Natural killer cell (primary cell): Measurements from ENCODE around the gene CIZ1. TPM values are rescaled to one million over a fixed set of nuclear protein-coding genes. Genes with fewer than 3 reads are reported as not detected.

Source experiments
- ATAC-seq, 3 donors: fragments of 150-1000 bp in 2 of 3; fragments of 200-7000 bp in 1 of 3; cut with Tn5 transposase; 1 replicate in 1 of 3; 2 replicates in 2 of 3; pipeline ENCODE4 v1.10.0; 2021; ENCODE audit warnings: mild to moderate bottlenecking in 2 of 3, moderate library complexity in 2 of 3
- DNase-seq, 2 donors: peaks; one replicate each; pipeline versions ENCODE4 v3.0.0 to v3.0.0-alpha.2; 2013 to 2021; ENCODE audit warnings: mixed read lengths in 1 of 2
- H3K27ac ChIP-seq: one replicate; pipeline ENCODE4 v1.5.1; 2013; ENCODE audit warnings: mild to moderate bottlenecking, low read length
- H3K27me3 ChIP-seq: one replicate; pipeline ENCODE4 v1.6.1; 2013; ENCODE audit warnings: low read length; ENCODE audit not compliant: control insufficient read depth, insufficient read depth
- H3K36me3 ChIP-seq: one replicate; pipeline ENCODE4 v1.6.1; 2013; ENCODE audit warnings: low read length; ENCODE audit not compliant: control insufficient read depth, insufficient read depth
- H3K4me1 ChIP-seq: one replicate; pipeline ENCODE4 v1.6.1; 2013; ENCODE audit warnings: low read length; ENCODE audit not compliant: control insufficient read depth, insufficient read depth
- H3K4me3 ChIP-seq: one replicate; pipeline ENCODE4 v1.5.1; 2013; ENCODE audit warnings: low read length
- H3K9me3 ChIP-seq: one replicate; pipeline ENCODE4 v1.6.1; 2013; ENCODE audit warnings: low read length; ENCODE audit not compliant: control insufficient read depth, insufficient read depth
- H3K27ac Mint-ChIP-seq, 2 donors: one replicate each; pipeline ENCODE4 v1.8.0; 2022; ENCODE audit warnings: mild to moderate bottlenecking in 2 of 2, mixed read lengths in 2 of 2, moderate library complexity in 1 of 2
- H3K27me3 Mint-ChIP-seq, 2 donors: one replicate each; pipeline ENCODE4 v1.8.0; 2022; ENCODE audit warnings: low read depth in 2 of 2, mixed read lengths in 2 of 2
- H3K36me3 Mint-ChIP-seq: one replicate; pipeline ENCODE4 v1.8.0; 2022; ENCODE audit warnings: mixed read lengths
- H3K4me1 Mint-ChIP-seq, 2 donors: one replicate each; pipeline ENCODE4 v1.8.0; 2022; ENCODE audit warnings: mixed read lengths in 2 of 2
- H3K4me3 Mint-ChIP-seq: one replicate; pipeline ENCODE4 v1.8.0; 2022; ENCODE audit warnings: mild to moderate bottlenecking, moderate library complexity, mixed read lengths
- H3K9me3 Mint-ChIP-seq, 2 donors: one replicate each; pipeline ENCODE4 v1.8.0; 2022; ENCODE audit warnings: mixed read lengths in 2 of 2
- WGBS: methylation state at CpG from one replicate; pipeline ENCODE4 v1.1.7; 2013; ENCODE audit warnings: missing lambda C conversion rate; ENCODE audit not compliant: insufficient coverage; 5-methylcytosine and 5-hydroxymethylcytosine counted together
- intact Hi-C: fragments of 100-400 bp; cut with micrococcal nuclease; formaldehyde crosslinking; loops from one replicate; pipeline ENCODE4 v1.14.2; 2022
- total RNA-seq, 4 donors: library from RNA; stranded (reverse); fragments of 120-200 nt in 1 of 4; gene quantifications; one replicate each; pipeline versions ENCODE4 v1.2.3 to v1.2.4, GENCODE V29; 2013 to 2022
- TF ChIP-seq, protein P1 (sequence below): fragments of 200-600 bp; IDR thresholded peaks from one replicate; pipeline ENCODE4 v1.8.0; 2022; ENCODE audit warnings: antibody characterized with exemption

The CIZ1 gene
- total RNA-seq, 3 donors from 2014 or later (not counting 1 experiment from before 2014, with no cell fraction given) = 152 to 165 (median 159) TPM

DNA sequence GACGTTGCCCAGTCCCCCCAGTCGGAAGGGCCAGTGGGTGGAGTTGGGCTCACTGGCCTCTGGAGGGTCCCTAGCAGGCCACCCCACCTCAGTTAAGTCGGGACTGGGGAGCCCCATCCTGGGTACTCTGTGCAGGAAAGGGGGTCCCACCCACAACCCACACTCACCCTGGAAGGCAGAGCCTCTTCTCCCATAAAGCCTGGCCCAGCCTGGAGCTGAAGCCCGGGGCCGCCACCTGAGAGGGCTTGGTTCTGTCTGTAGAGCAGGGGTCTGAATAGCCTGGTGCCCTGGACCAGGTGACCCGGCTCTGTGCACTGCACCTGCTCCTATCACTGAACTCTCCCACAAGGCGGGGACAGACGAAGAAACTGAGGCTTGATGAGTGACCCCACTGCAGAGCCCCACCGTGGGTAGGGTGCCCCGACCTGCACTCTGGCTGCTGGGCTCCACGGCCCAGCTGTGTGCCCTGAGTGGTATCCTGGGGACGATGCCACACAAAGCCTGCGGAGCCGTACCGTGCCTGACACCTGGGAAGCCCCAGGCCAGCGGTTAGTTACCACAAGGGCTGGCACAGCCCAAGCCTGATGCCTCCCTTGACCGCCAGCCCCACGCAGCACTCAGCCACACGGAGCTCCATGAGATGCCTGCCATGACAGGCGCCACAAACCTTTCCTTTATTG, 71.2 kb downstream of the CIZ1 start:
- intact Hi-C loops = no loop called here
- Histone ChIP-seq H3K9me3 (no peaks in the 10 kb centered on the region), H3K27ac (no peak overlapping the region), H3K4me3 (no peak overlapping the region), H3K4me1 (peaks cover 28% of the 10 kb centered on the region), H3K27me3 (no peaks in the 10 kb centered on the region), H3K36me3 (peaks cover 27% of the 10 kb centered on the region)
- H3K27ac Mint-ChIP-seq = no peak overlapping the region
- ATAC-seq = no peak
- H3K4me3 Mint-ChIP-seq = no peak overlapping the region
- H3K36me3 Mint-ChIP-seq = no peaks in the 10 kb centered on the region
- TF ChIP-seq, protein P1, sequence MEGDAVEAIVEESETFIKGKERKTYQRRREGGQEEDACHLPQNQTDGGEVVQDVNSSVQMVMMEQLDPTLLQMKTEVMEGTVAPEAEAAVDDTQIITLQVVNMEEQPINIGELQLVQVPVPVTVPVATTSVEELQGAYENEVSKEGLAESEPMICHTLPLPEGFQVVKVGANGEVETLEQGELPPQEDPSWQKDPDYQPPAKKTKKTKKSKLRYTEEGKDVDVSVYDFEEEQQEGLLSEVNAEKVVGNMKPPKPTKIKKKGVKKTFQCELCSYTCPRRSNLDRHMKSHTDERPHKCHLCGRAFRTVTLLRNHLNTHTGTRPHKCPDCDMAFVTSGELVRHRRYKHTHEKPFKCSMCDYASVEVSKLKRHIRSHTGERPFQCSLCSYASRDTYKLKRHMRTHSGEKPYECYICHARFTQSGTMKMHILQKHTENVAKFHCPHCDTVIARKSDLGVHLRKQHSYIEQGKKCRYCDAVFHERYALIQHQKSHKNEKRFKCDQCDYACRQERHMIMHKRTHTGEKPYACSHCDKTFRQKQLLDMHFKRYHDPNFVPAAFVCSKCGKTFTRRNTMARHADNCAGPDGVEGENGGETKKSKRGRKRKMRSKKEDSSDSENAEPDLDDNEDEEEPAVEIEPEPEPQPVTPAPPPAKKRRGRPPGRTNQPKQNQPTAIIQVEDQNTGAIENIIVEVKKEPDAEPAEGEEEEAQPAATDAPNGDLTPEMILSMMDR = no peak
- WGBS = 92% methylated on average over 20 of the region's 20 CpGs
- no peak for DNase-seq
- H3K4me1 Mint-ChIP-seq = peaks cover 6 to 14% of the 10 kb centered on the region in 2 donors
- H3K9me3 Mint-ChIP-seq = no peaks in the 10 kb centered on the region
- H3K27me3 Mint-ChIP-seq = no peaks in the 10 kb centered on the region

DNA sequence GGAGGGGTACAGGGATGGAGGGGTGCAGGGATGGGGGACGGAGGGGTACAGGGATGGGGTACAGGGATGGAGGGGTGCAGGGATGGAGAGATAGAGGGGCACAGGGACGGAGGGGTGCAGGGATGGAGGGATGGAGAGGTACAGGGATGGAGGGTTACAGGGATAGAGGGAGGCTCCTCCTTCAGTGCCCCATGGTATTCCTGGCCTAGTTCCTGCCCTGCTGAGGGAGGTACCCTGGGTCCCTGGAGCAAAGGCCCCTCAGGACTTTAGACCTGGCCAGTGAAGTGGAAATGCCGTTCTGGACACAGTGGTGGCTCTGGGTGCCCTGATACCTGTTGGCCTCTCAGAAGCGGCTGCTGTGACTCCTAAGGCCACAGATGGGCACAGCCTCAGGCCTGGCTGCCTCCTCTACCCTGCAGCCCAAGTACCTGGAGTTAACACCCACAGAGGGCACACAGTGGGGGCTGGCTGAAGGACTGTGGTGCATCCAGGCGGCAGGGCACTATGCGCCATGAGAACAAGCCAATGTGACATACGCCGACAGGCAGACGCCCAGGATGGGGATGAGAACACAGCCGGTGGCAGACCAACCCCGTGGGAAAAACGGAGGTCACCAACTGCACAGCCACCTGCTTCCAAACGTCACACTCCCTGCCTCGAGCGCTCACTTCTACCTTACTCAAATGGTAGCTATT, 72.3 kb downstream of the CIZ1 start:
- Histone ChIP-seq H3K27ac (no peak overlapping the region), H3K4me3 (no peak overlapping the region), H3K4me1 (peaks cover 27% of the 10 kb centered on the region), H3K36me3 (peaks cover 25% of the 10 kb centered on the region), H3K9me3 (no peaks in the 10 kb centered on the region), H3K27me3 (no peaks in the 10 kb centered on the region)
- H3K4me3 Mint-ChIP-seq = no peak overlapping the region
- WGBS = 91% methylated on average over 12 of the region's 15 CpGs
- ATAC-seq = no peak
- no peak overlapping the region for H3K27ac Mint-ChIP-seq
- DNase-seq = no peak
- H3K27me3 Mint-ChIP-seq = no peaks in the 10 kb centered on the region
- no peaks in the 10 kb centered on the region for H3K9me3 Mint-ChIP-seq
- H3K4me1 Mint-ChIP-seq = peaks cover 6 to 11% of the 10 kb centered on the region in 2 donors
- TF ChIP-seq, protein P1 = no peak
- no peaks in the 10 kb centered on the region for H3K36me3 Mint-ChIP-seq
- intact Hi-C loops = loop anchor here (5.0 kb wide), 1 partner anchor 177 kb away; no protein-coding TSS in a partner anchor

DNA sequence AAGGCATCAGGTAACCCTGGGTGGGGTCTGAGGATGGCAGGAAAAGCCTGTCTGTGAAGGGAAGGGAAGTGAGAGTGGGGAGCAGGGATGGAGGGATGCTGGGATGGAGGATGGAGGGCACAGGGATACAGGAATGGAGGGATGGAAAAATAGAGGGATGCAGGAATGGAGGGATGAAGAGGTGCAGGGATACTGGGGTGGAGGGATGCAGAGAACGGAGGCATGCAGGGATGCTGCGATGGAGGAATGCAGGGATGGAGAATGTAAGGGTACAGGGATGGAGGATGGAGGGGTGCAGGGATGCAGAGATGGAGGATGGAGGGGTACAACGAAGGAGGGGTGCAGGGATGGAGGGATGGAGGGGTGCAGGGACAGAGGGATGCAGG, 72.9 kb downstream of the CIZ1 start:
- TF ChIP-seq, protein P1 = no peak
- H3K4me3 ChIP-seq = no peak overlapping the region
- peaks cover 27% of the 10 kb centered on the region for H3K4me1 ChIP-seq
- H3K27me3 ChIP-seq = no peaks in the 10 kb centered on the region
- WGBS = 68% methylated on average over 3 of the region's 3 CpGs
- no peaks in the 10 kb centered on the region for H3K9me3 ChIP-seq
- no peak overlapping the region for H3K4me3 Mint-ChIP-seq
- DNase-seq = no peak
- ATAC-seq = no peak
- peaks cover 6 to 11% of the 10 kb centered on the region in 2 donors for H3K4me1 Mint-ChIP-seq
- H3K27me3 Mint-ChIP-seq = no peaks in the 10 kb centered on the region
- intact Hi-C loops = loop anchor here (5.0 kb wide), 1 partner anchor 176 kb away; no protein-coding TSS in a partner anchor
- no peak overlapping the region for H3K27ac ChIP-seq
- no peak overlapping the region for H3K27ac Mint-ChIP-seq
- peaks cover 24% of the 10 kb centered on the region for H3K36me3 ChIP-seq
- H3K9me3 Mint-ChIP-seq = no peaks in the 10 kb centered on the region
- H3K36me3 Mint-ChIP-seq = no peaks in the 10 kb centered on the region
